HG02623 (cell line): ENCODE results near the gene AUTS2.

Source experiments
- ATAC-seq: cut with Tn5 transposase; IDR thresholded peaks from one replicate; pipeline ENCODE4 v1.9.1; 2021; ENCODE audit warnings: moderate library complexity; ENCODE audit not compliant: unreplicated experiment

AUTS2 gene

GRCh38 chr7:70044064-70044463, 445.8 kb downstream of the AUTS2 start:
- no peak for ATAC-seq

- ATAC-seq, result no peak
These were observed 446.2 kb downstream of the AUTS2 start for GRCh38 chr7:70044525-70044924.

GRCh38 chr7:70044981-70045380, 446.7 kb downstream of the AUTS2 start:
- ATAC-seq, result no peak

GRCh38 chr7:70047384-70047783, 449.1 kb downstream of the AUTS2 start:
- no peak for ATAC-seq

GRCh38 chr7:70047891-70048448, 449.7 kb downstream of the AUTS2 start:
- no peak for ATAC-seq

- no peak for ATAC-seq
These were observed 453.5 kb downstream of the AUTS2 start for GRCh38 chr7:70051726-70052125.

GRCh38 chr7:70052691-70053090, 454.4 kb downstream of the AUTS2 start:
- ATAC-seq, result no peak

GRCh38 chr7:70053421-70053820, 455.1 kb downstream of the AUTS2 start:
- ATAC-seq, result no peak

GRCh38 chr7:70053989-70054388, 455.7 kb downstream of the AUTS2 start:
- ATAC-seq, result no peak

- ATAC-seq, result no peak
These were observed 458.1 kb downstream of the AUTS2 start for GRCh38 chr7:70056363-70056762.

GRCh38 chr7:70060298-70061068, 462.2 kb downstream of the AUTS2 start:
- ATAC-seq, result no peak

GRCh38 chr7:70063371-70063770, 465.1 kb downstream of the AUTS2 start:
- ATAC-seq, result no peak

- ATAC-seq, result no peak
These were observed 465.7 kb downstream of the AUTS2 start for GRCh38 chr7:70063927-70064326.

GRCh38 chr7:70066844-70067243, 468.6 kb downstream of the AUTS2 start:
- ATAC-seq, result no peak

- no peak for ATAC-seq
These were observed 470.3 kb downstream of the AUTS2 start for GRCh38 chr7:70068531-70068930.

GRCh38 chr7:70069977-70070376, 471.7 kb downstream of the AUTS2 start:
- no peak for ATAC-seq

- ATAC-seq, result no peak
These were observed 473.5 kb downstream of the AUTS2 start for GRCh38 chr7:70071766-70072165.

- ATAC-seq, result no peak
These were observed 473.9 kb downstream of the AUTS2 start for GRCh38 chr7:70072220-70072619.

- no peak for ATAC-seq
These were observed 478.1 kb downstream of the AUTS2 start for GRCh38 chr7:70076325-70076724.

- no peak for ATAC-seq
These were observed 483.9 kb downstream of the AUTS2 start for GRCh38 chr7:70082099-70082611.

GRCh38 chr7:70091362-70091761, 493.1 kb downstream of the AUTS2 start:
- ATAC-seq, result no peak
